HEK293 (cell line): ENCODE results near the gene PRR36.
A peak's percentile ranks its signal among the peaks of the same experiment; 100 is the strongest.

Experiments used
- BCL11B ChIP-seq: fragments of 450-650 bp; formaldehyde crosslinking; IDR thresholded peaks from 2 replicates; pipeline ENCODE4 v1.5.1; 2016; ENCODE audit warnings: low read depth, missing biosample characterization, missing genetic modification characterization
- FEZF1 ChIP-seq: fragments of 450-650 bp; formaldehyde crosslinking; IDR thresholded peaks from 2 replicates; pipeline ENCODE4 v1.5.1; 2016; ENCODE audit warnings: missing biosample characterization, missing genetic modification characterization
- GFI1B ChIP-seq: fragments of 450-650 bp; formaldehyde crosslinking; IDR thresholded peaks from 2 replicates; pipeline ENCODE4 v1.5.1; 2016; ENCODE audit warnings: missing biosample characterization, missing genetic modification characterization
- GLI2 ChIP-seq: fragments of 450-650 bp; formaldehyde crosslinking; IDR thresholded peaks from 2 replicates; pipeline ENCODE4; 2017; ENCODE audit warnings: missing biosample characterization, missing genetic modification characterization, low read depth, borderline replicate concordance
- HOXA7 ChIP-seq: sonication (generic); formaldehyde crosslinking; IDR thresholded peaks from 2 replicates; pipeline ENCODE4 v1.8.1; 2022; ENCODE audit warnings: missing genetic modification reagents, borderline replicate concordance
- HOXC10 ChIP-seq: sonication (generic); formaldehyde crosslinking; IDR thresholded peaks from 2 replicates; pipeline ENCODE4 v1.8.1; 2023; ENCODE audit warnings: mild to moderate bottlenecking, missing genetic modification reagents
- PRDM1 ChIP-seq: fragments of 450-650 bp; formaldehyde crosslinking; IDR thresholded peaks from 2 replicates; pipeline ENCODE4; 2016; ENCODE audit warnings: missing biosample characterization, missing genetic modification characterization
- SCRT2 ChIP-seq: fragments of 450-650 bp; formaldehyde crosslinking; IDR thresholded peaks from 2 replicates; pipeline ENCODE4 v1.5.1; 2016; ENCODE audit warnings: missing biosample characterization, missing genetic modification characterization
- WT1 ChIP-seq: fragments of 450-650 bp; formaldehyde crosslinking; IDR thresholded peaks from 2 replicates; pipeline ENCODE4 v1.5.1; 2016; ENCODE audit warnings: missing biosample characterization, missing genetic modification characterization
- ZNF169 ChIP-seq: fragments of 450-650 bp; formaldehyde crosslinking; IDR thresholded peaks from 2 replicates; pipeline ENCODE4 v1.5.1; 2016; ENCODE audit warnings: missing biosample characterization, missing genetic modification characterization
- ZNF175 ChIP-seq: fragments of 450-650 bp; formaldehyde crosslinking; IDR thresholded peaks from 2 replicates; pipeline ENCODE4 v1.5.1; 2016; ENCODE audit warnings: missing biosample characterization, missing genetic modification characterization
- ZNF221 ChIP-seq: fragments of 450-650 bp; formaldehyde crosslinking; IDR thresholded peaks from 2 replicates; pipeline ENCODE4 v1.5.1; 2017; ENCODE audit warnings: missing biosample characterization, missing genetic modification characterization, borderline replicate concordance
- ZNF423 ChIP-seq: fragments of 450-650 bp; formaldehyde crosslinking; IDR thresholded peaks from 2 replicates; pipeline ENCODE4 v1.5.1; 2016; ENCODE audit warnings: missing biosample characterization, missing genetic modification characterization
- ZNF426 ChIP-seq: fragments of 450-650 bp; formaldehyde crosslinking; IDR thresholded peaks from 2 replicates; pipeline ENCODE4 v1.5.1; 2017; ENCODE audit warnings: missing biosample characterization, missing genetic modification characterization, mild to moderate bottlenecking, inconsistent platforms, moderate library complexity
- ZNF48 ChIP-seq: fragments of 450-650 bp; formaldehyde crosslinking; IDR thresholded peaks from 2 replicates; pipeline ENCODE4 v1.5.1; 2016; ENCODE audit warnings: missing biosample characterization, missing genetic modification characterization
- ZNF792 ChIP-seq: fragments of 450-650 bp; formaldehyde crosslinking; IDR thresholded peaks from 2 replicates; pipeline ENCODE4 v1.5.1; 2016; ENCODE audit warnings: missing biosample characterization, missing genetic modification characterization
- TF ChIP-seq, protein P1 (sequence below): fragments of 450-650 bp; formaldehyde crosslinking; IDR thresholded peaks from 2 replicates; pipeline ENCODE4 v1.5.1; 2016; ENCODE audit warnings: missing biosample characterization, missing genetic modification characterization
- TF ChIP-seq, protein P2 (sequence below): fragments of 450-650 bp; formaldehyde crosslinking; IDR thresholded peaks from 2 replicates; pipeline ENCODE4 v1.5.1; 2016; ENCODE audit warnings: missing biosample characterization, missing genetic modification characterization
- TF ChIP-seq, protein P3 (sequence below): fragments of 450-650 bp; formaldehyde crosslinking; IDR thresholded peaks from 2 replicates; pipeline ENCODE4 v1.5.1; 2016; ENCODE audit warnings: missing biosample characterization, missing genetic modification characterization
- TF ChIP-seq, protein P4 (sequence below): fragments of 450-650 bp; formaldehyde crosslinking; IDR thresholded peaks from 2 replicates; pipeline ENCODE4 v1.5.1; 2017; ENCODE audit warnings: missing biosample characterization, missing genetic modification characterization
- TF ChIP-seq, protein P5 (sequence below): fragments of 450-650 bp; formaldehyde crosslinking; IDR thresholded peaks from 2 replicates; pipeline ENCODE4 v1.5.1; 2016; ENCODE audit warnings: missing biosample characterization, missing genetic modification characterization, low read depth
- TF ChIP-seq, protein P6 (sequence below): fragments of 450-650 bp; formaldehyde crosslinking; IDR thresholded peaks from 2 replicates; pipeline ENCODE4 v1.5.1; 2016; ENCODE audit warnings: missing biosample characterization, missing genetic modification characterization
- TF ChIP-seq, protein P7 (sequence below): fragments of 450-650 bp; formaldehyde crosslinking; IDR thresholded peaks from 2 replicates; pipeline ENCODE4 v1.5.1; 2016; ENCODE audit warnings: missing biosample characterization, missing genetic modification characterization

Gene PRR36

DNA sequence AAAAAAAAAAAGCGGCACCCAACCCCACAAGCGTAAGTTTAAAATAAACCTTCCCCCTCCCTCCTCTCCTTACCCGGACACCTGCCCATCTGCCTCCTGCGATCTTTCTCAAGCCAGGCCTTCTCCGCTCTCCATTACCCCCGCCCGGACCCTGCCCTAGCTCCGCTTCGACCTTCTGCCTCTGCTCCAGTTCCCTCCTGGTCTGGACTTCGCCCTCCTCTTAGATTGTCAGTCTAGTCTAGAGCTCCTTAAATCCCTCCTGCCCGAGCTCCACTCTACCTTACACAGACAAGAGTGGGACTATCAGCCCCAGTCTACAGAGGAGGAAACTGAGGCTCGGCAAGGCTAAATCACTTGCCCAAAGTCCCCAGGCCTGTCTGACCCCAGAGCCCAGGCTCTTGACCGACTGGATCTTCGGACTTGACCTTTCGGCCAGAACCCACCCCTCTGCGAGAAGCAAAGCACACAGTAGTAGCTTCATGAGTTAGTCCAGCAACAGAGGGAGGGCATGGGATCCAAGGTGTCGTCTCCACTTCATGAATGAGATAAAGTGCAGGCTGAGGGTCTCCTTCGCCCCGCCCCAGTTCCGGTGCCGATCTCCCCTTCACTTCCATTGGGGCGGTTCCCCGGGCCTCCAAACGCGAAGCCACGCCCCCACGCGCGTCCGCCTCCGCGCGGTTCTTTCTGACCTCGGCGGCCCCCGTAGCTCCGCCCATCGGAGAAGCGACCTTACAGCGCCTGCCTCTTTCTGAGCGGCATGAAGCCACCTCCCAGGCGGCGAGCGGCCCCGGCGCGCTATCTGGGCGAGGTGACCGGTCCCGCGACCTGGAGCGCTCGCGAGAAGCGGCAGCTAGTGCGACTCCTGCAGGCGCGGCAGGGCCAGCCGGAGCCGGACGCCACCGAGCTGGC, 45.7 kb upstream of the PRR36 start, which contains the start of gene SNAPC2 (continued):
- TF ChIP-seq, protein P1, sequence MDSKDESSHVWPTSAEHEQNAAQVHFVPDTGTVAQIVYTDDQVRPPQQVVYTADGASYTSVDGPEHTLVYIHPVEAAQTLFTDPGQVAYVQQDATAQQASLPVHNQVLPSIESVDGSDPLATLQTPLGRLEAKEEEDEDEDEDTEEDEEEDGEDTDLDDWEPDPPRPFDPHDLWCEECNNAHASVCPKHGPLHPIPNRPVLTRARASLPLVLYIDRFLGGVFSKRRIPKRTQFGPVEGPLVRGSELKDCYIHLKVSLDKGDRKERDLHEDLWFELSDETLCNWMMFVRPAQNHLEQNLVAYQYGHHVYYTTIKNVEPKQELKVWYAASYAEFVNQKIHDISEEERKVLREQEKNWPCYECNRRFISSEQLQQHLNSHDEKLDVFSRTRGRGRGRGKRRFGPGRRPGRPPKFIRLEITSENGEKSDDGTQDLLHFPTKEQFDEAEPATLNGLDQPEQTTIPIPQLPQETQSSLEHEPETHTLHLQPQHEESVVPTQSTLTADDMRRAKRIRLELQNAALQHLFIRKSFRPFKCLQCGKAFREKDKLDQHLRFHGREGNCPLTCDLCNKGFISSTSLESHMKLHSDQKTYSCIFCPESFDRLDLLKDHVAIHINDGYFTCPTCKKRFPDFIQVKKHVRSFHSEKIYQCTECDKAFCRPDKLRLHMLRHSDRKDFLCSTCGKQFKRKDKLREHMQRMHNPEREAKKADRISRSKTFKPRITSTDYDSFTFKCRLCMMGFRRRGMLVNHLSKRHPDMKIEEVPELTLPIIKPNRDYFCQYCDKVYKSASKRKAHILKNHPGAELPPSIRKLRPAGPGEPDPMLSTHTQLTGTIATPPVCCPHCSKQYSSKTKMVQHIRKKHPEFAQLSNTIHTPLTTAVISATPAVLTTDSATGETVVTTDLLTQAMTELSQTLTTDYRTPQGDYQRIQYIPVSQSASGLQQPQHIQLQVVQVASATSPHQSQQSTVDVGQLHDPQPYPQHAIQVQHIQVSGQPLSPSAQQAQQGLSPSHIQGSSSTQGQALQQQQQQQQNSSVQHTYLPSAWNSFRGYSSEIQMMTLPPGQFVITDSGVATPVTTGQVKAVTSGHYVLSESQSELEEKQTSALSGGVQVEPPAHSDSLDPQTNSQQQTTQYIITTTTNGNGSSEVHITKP (tag by site-specific recombination): no peak
- TF ChIP-seq, protein P2, sequence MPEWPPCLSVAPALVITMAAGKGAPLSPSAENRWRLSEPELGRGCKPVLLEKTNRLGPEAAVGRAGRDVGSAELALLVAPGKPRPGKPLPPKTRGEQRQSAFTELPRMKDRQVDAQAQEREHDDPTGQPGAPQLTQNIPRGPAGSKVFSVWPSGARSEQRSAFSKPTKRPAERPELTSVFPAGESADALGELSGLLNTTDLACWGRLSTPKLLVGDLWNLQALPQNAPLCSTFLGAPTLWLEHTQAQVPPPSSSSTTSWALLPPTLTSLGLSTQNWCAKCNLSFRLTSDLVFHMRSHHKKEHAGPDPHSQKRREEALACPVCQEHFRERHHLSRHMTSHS (tag by site-specific recombination): no peak
- TF ChIP-seq FEZF1 (no peak), ZNF48 (tag by site-specific recombination) (no peak), HOXC10 (0 out of 2 replicates have a peak, but pooled peaks have one; percentile 49), ZNF423 (tag by site-specific recombination) (no peak), SCRT2 (no peak), ZNF175 (tag by site-specific recombination) (no peak), BCL11B (no peak), ZNF221 (tag by site-specific recombination) (no peak), ZNF792 (no peak), ZNF426 (tag by site-specific recombination) (no peak), GLI2 (tag by site-specific recombination) (no peak), ZNF169 (no peak), HOXA7 (CRISPR knock-in tag) (no peak), WT1 (tag by site-specific recombination) (no peak), PRDM1 (tag by site-specific recombination) (no peak), GFI1B (tag by site-specific recombination) (no peak)
- TF ChIP-seq, protein P3, sequence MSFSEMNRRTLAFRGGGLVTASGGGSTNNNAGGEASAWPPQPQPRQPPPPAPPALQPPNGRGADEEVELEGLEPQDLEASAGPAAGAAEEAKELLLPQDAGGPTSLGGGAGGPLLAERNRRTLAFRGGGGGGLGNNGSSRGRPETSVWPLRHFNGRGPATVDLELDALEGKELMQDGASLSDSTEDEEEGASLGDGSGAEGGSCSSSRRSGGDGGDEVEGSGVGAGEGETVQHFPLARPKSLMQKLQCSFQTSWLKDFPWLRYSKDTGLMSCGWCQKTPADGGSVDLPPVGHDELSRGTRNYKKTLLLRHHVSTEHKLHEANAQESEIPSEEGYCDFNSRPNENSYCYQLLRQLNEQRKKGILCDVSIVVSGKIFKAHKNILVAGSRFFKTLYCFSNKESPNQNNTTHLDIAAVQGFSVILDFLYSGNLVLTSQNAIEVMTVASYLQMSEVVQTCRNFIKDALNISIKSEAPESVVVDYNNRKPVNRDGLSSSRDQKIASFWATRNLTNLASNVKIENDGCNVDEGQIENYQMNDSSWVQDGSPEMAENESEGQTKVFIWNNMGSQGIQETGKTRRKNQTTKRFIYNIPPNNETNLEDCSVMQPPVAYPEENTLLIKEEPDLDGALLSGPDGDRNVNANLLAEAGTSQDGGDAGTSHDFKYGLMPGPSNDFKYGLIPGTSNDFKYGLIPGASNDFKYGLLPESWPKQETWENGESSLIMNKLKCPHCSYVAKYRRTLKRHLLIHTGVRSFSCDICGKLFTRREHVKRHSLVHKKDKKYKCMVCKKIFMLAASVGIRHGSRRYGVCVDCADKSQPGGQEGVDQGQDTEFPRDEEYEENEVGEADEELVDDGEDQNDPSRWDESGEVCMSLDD (tag by site-specific recombination): no peak
- TF ChIP-seq, protein P4, sequence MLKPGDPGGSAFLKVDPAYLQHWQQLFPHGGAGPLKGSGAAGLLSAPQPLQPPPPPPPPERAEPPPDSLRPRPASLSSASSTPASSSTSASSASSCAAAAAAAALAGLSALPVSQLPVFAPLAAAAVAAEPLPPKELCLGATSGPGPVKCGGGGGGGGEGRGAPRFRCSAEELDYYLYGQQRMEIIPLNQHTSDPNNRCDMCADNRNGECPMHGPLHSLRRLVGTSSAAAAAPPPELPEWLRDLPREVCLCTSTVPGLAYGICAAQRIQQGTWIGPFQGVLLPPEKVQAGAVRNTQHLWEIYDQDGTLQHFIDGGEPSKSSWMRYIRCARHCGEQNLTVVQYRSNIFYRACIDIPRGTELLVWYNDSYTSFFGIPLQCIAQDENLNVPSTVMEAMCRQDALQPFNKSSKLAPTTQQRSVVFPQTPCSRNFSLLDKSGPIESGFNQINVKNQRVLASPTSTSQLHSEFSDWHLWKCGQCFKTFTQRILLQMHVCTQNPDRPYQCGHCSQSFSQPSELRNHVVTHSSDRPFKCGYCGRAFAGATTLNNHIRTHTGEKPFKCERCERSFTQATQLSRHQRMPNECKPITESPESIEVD (tag by site-specific recombination): no peak
- TF ChIP-seq, protein P5, sequence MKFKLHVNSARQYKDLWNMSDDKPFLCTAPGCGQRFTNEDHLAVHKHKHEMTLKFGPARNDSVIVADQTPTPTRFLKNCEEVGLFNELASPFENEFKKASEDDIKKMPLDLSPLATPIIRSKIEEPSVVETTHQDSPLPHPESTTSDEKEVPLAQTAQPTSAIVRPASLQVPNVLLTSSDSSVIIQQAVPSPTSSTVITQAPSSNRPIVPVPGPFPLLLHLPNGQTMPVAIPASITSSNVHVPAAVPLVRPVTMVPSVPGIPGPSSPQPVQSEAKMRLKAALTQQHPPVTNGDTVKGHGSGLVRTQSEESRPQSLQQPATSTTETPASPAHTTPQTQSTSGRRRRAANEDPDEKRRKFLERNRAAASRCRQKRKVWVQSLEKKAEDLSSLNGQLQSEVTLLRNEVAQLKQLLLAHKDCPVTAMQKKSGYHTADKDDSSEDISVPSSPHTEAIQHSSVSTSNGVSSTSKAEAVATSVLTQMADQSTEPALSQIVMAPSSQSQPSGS (tag by site-specific recombination): no peak
- TF ChIP-seq, protein P6, sequence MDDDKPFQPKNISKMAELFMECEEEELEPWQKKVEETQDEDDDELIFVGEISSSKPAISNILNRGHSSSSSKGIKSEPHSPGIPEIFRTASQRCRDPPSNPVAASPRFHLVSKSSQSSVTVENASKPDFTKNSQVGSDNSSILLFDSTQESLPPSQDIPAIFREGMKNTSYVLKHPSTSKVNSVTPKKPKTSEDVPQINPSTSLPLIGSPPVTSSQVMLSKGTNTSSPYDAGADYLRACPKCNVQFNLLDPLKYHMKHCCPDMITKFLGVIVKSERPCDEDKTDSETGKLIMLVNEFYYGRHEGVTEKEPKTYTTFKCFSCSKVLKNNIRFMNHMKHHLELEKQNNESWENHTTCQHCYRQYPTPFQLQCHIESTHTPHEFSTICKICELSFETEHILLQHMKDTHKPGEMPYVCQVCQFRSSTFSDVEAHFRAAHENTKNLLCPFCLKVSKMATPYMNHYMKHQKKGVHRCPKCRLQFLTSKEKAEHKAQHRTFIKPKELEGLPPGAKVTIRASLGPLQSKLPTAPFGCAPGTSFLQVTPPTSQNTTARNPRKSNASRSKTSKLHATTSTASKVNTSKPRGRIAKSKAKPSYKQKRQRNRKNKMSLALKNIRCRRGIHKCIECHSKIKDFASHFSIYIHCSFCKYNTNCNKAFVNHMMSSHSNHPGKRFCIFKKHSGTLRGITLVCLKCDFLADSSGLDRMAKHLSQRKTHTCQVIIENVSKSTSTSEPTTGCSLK (tag by site-specific recombination): no peak
- TF ChIP-seq, protein P7, sequence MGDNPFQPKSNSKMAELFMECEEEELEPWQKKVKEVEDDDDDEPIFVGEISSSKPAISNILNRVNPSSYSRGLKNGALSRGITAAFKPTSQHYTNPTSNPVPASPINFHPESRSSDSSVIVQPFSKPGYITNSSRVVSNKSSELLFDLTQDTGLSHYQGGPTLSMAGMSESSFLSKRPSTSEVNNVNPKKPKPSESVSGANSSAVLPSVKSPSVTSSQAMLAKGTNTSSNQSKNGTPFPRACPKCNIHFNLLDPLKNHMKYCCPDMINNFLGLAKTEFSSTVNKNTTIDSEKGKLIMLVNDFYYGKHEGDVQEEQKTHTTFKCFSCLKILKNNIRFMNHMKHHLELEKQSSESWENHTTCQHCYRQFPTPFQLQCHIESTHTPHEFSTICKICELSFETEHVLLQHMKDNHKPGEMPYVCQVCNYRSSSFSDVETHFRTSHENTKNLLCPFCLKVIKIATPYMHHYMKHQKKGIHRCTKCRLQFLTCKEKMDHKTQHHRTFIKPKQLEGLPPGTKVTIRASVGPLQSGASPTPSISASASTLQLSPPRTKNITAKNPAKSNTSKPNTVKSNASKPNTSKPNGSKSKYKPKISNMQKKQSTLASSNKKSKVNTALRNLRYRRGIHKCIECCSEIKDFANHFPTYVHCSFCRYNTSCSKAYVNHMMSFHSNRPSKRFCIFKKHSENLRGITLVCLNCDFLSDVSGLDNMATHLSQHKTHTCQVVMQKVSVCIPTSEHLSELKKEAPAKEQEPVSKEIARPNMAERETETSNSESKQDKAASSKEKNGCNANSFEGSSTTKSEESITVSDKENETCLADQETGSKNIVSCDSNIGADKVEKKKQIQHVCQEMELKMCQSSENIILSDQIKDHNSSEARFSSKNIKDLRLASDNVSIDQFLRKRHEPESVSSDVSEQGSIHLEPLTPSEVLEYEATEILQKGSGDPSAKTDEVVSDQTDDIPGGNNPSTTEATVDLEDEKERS (tag by site-specific recombination): no peak
